GM12801 (cell line): Measurements from ENCODE around the gene CNTN5.

ENCODE experiments used
- CTCF ChIP-seq: IDR thresholded peaks from one replicate; pipeline ENCODE4 v1.5.1; 2011; ENCODE audit warnings: control low read depth; ENCODE audit not compliant: insufficient read length; ENCODE audit errors: extremely low read depth

CNTN5 gene

GRCh38 chr11:100383357-100383865 is 1362.7 kb downstream of the CNTN5 start:
- no peak for TF ChIP-seq CTCF

- TF ChIP-seq CTCF, result no peak
Measured at GRCh38 chr11:100396266-100396665, 1375.5 kb downstream of the CNTN5 start.

GRCh38 chr11:100397401-100397800 is 1376.7 kb downstream of the CNTN5 start:
- TF ChIP-seq CTCF, result no peak

DNA sequence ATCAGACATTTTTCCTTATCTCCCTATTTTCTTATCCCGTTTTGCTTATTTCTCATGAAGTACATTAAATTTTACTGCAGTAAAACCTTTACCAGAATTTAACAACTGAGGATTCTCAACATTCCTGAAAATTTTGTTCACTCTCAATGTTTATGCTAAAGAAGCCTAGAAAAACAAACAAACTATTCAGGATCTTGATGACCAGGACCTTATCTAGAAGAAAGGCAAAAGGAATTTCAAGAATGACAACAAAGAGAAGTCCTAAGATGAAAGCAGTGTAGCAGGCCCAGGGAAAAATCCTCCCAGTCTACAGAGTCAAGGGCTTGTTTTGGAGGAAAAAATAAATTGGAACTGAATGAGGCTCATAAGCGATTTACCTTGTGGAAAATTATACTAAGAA is 1383.1 kb downstream of the CNTN5 start:
- no peak for TF ChIP-seq CTCF

- no peak for TF ChIP-seq CTCF
Measured at GRCh38 chr11:100404907-100405306, 1384.2 kb downstream of the CNTN5 start.
